H7 (cell line): Measurements from ENCODE around the gene PPP2R2B. TPM values are rescaled to one million over a fixed set of nuclear protein-coding genes. Genes with fewer than 3 reads are reported as not detected.
"Not testable (repeated sequence)": the region's sequence is repeated elsewhere in the genome, so short reads cannot be mapped to it uniquely, and the experiment has no call there.

ENCODE experiments used
- DNase-seq: peaks from one replicate; pipeline ENCODE4 v3.0.0; 2012
- H3K27me3 ChIP-seq: 2 replicates; pipeline ENCODE4 v1.6.0; 2011; ENCODE audit warnings: mild to moderate bottlenecking, low read length; ENCODE audit not compliant: control insufficient read depth, insufficient read depth
- H3K36me3 ChIP-seq: replicated peaks from 2 replicates; pipeline ENCODE4 v1.5.1; 2011; ENCODE audit warnings: low read length; ENCODE audit not compliant: control insufficient read depth, insufficient read depth
- H3K4me3 ChIP-seq: 2 replicates; pipeline ENCODE4 v1.5.1; 2011; ENCODE audit warnings: low read depth, mild to moderate bottlenecking, control low read depth, low read length, moderate library complexity; ENCODE audit not compliant: insufficient read depth
- total RNA-seq: library from RNA; depleted of rRNA; stranded (reverse); fragments of >200 nt; shearing (Covaris generic); gene quantifications from 2 replicates; pipeline ENCODE4 v1.2.3, GENCODE V29; 2014

The PPP2R2B gene
- total RNA-seq, 1 experiment from 2014 or later: 60.2 TPM

GRCh38 chr5:146744068-146744745, 134.3 kb downstream of the PPP2R2B start:
- no peaks in the 10 kb centered on the region for H3K27me3 ChIP-seq
- DNase-seq: peak; percentile 6
- no peaks in the 10 kb centered on the region for H3K36me3 ChIP-seq
- H3K4me3 ChIP-seq: no peak overlapping the region

- no peaks in the 10 kb centered on the region for H3K27me3 ChIP-seq
- DNase-seq: no peak
- H3K4me3 ChIP-seq: no peak overlapping the region
- no peaks in the 10 kb centered on the region for H3K36me3 ChIP-seq
Measured at GRCh38 chr5:146734936-146735577, 143.5 kb downstream of the PPP2R2B start.

- Histone ChIP-seq H3K4me3 (no peak overlapping the region), H3K36me3 (no peaks in the 10 kb centered on the region), H3K27me3 (no peaks in the 10 kb centered on the region)
- DNase-seq: no peak
Measured at GRCh38 chr5:146732962-146733361, 145.6 kb downstream of the PPP2R2B start.

GRCh38 chr5:146731909-146732659, 146.5 kb downstream of the PPP2R2B start:
- Histone ChIP-seq H3K4me3 (no peak overlapping the region), H3K27me3 (no peaks in the 10 kb centered on the region), H3K36me3 (no peaks in the 10 kb centered on the region)
- DNase-seq: peak; percentile 10

GRCh38 chr5:146728746-146729145, 149.8 kb downstream of the PPP2R2B start:
- not testable (repeated sequence) for H3K36me3 ChIP-seq, H3K4me3 ChIP-seq, H3K27me3 ChIP-seq, DNase-seq

- Histone ChIP-seq H3K36me3 (no peaks in the 10 kb centered on the region), H3K27me3 (no peaks in the 10 kb centered on the region), H3K4me3 (no peak overlapping the region)
- DNase-seq: no peak
Measured at GRCh38 chr5:146726891-146727290, 151.7 kb downstream of the PPP2R2B start.

- H3K4me3 ChIP-seq: no peak overlapping the region
- no peaks in the 10 kb centered on the region for H3K36me3 ChIP-seq
- DNase-seq: no peak
- no peaks in the 10 kb centered on the region for H3K27me3 ChIP-seq
Measured at GRCh38 chr5:146726020-146726419, 152.5 kb downstream of the PPP2R2B start.

- no peak for DNase-seq
- H3K27me3 ChIP-seq: no peaks in the 10 kb centered on the region
- no peaks in the 10 kb centered on the region for H3K36me3 ChIP-seq
- H3K4me3 ChIP-seq: no peak overlapping the region
Measured at GRCh38 chr5:146725025-146725424, 153.5 kb downstream of the PPP2R2B start.

- no peak overlapping the region for H3K4me3 ChIP-seq
- H3K27me3 ChIP-seq: no peaks in the 10 kb centered on the region
- H3K36me3 ChIP-seq: no peaks in the 10 kb centered on the region
- no peak for DNase-seq
Measured at GRCh38 chr5:146722361-146722779, 156.2 kb downstream of the PPP2R2B start.

GRCh38 chr5:146721073-146721815, 157.3 kb downstream of the PPP2R2B start:
- DNase-seq: no peak
- Histone ChIP-seq H3K27me3 (no peaks in the 10 kb centered on the region), H3K4me3 (no peak overlapping the region)

GRCh38 chr5:146720107-146720506, 158.4 kb downstream of the PPP2R2B start:
- H3K36me3 ChIP-seq: no peaks in the 10 kb centered on the region
- DNase-seq: no peak
- no peaks in the 10 kb centered on the region for H3K27me3 ChIP-seq
- H3K4me3 ChIP-seq: no peak overlapping the region

More at GRCh38 chr5:146721073-146721815, 157.3 kb downstream of the PPP2R2B start:
- no peaks in the 10 kb centered on the region for H3K36me3 ChIP-seq

GRCh38 chr5:146719179-146719578, 159.4 kb downstream of the PPP2R2B start:
- Histone ChIP-seq H3K27me3 (no peaks in the 10 kb centered on the region), H3K36me3 (no peaks in the 10 kb centered on the region), H3K4me3 (no peak overlapping the region)
- no peak for DNase-seq

- Histone ChIP-seq H3K4me3 (no peak overlapping the region), H3K27me3 (no peaks in the 10 kb centered on the region), H3K36me3 (no peaks in the 10 kb centered on the region)
- no peak for DNase-seq
Measured at GRCh38 chr5:146718609-146719008, 159.9 kb downstream of the PPP2R2B start.

GRCh38 chr5:146717951-146718350, 160.6 kb downstream of the PPP2R2B start:
- Histone ChIP-seq H3K4me3 (no peak overlapping the region), H3K27me3 (no peaks in the 10 kb centered on the region), H3K36me3 (no peaks in the 10 kb centered on the region)
- no peak for DNase-seq
